GM21825 (cell line): ENCODE data around the gene CNTFR.

Experiments used
- ATAC-seq: cut with Tn5 transposase; IDR thresholded peaks from one replicate; pipeline ENCODE4 v1.9.1; 2021; ENCODE audit warnings: mild to moderate bottlenecking, moderate library complexity; ENCODE audit not compliant: unreplicated experiment

CNTFR gene

GRCh38 chr9:34508951-34509350 lies 80.6 kb downstream of the CNTFR start:
- no peak for ATAC-seq

GRCh38 chr9:34508463-34508862 lies 81.1 kb downstream of the CNTFR start:
- ATAC-seq: no peak

DNA sequence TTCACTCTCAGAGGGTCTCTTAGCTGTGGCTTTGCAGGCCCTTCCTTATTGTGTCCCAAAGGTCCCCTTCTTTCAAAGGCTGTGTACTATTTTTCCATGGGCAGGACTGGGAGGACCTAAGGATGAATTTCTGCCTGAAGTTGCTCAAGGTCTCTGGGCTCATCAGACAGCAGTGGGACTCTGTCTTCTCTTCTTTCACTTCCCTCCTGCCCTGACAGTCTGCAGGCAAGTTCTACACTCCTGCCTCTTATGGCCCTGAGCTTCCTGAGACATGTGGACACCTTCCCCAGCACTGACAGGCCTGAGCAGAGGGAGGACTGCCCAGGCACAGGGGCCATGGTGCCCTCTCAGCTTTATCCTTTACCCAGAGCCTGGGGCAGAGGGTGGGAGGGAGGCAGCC lies 81.6 kb downstream of the CNTFR start:
- no peak for ATAC-seq

GRCh38 chr9:34507556-34507955 lies 82.0 kb downstream of the CNTFR start:
- no peak for ATAC-seq

DNA sequence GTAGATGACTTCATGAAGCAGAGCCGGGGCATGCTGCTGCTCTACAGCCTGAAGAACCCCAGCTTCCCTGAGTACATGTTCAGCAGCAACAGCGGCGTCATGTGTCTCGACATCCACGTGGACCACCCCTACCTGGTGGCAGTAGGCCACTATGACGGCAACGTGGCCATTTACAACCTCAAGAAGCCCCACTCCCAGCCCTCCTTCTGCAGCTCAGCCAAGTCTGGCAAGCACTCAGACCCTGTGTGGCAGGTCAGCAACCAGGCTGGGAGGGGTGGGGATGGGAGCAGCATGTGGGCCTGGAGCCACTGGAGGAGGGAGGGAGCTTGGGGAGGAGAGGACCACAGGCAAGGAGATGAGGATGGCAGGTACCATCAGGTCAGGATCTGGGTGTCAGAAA lies 82.9 kb downstream of the CNTFR start:
- ATAC-seq: no peak

- ATAC-seq: no peak
Measured at GRCh38 chr9:34505370-34506120, 84.0 kb downstream of the CNTFR start.

DNA sequence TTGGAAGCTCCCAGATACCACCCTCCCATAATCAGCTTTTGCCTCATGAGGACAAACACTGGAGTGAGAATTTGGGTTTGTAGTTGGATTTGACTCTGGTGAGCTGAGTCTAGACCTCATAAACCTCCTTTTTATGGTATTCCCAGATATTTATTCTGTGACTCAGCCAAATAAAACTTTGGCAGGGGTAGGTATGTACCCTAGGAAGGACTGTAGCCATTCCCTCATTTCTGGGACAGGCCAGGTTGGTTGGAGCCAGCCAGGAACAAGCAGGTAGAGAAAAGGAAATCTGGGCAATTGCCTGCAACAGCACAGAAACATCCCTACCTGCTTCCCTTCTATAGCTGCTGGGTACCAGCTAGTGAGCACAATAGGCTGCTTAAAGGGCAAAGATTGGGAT lies 86.1 kb downstream of the CNTFR start:
- ATAC-seq: no peak

DNA sequence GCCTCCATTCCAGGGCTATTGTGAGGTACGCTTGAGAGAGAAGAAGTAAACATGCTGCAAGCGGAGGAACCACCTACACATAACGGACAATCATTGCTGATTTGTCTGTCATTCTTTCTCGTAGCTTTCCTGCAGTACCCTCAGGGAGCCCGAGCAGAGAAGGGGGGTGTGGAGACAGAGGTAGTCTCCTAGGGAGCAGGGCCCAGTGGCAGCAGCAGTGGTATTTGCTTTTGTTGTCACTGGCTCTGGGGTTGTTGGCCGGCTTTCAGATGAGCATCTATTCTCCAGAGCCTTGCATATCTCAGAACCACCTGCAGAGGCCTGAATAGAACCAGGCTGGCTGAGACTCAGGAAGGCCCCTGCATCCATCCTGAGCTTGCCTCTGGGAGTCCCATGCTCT lies 86.6 kb downstream of the CNTFR start:
- ATAC-seq: no peak

- no peak for ATAC-seq
Measured at GRCh38 chr9:34502471-34502870, 87.1 kb downstream of the CNTFR start.

DNA sequence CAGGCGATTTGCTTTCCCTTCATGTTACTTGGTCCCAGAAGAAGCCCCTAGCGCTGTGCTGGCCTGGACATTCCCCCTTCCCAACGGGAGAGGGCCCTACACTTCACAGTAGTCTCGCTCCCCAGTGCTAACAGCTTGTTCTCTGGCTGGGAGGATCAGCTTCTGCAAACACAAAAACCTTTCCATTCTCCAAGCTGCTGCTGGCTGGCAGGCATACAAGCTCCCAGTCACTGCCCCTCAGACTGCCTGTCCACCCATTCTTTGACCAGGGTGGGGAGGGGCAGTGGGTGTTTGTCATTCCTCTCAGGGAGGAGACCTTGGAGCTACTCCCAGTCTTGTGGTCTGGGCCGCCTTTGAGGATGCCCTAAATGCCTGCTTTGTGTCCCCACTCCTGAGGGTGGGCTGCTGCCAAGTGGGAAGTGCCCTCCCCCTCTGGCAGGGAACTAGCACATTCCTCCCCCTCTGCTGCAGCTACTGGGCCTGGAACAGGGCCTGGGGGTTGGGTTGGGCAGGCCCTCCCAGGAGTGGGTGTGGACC lies 87.6 kb downstream of the CNTFR start:
- no peak for ATAC-seq
